OCI-M2 (cell line): ENCODE measurements around the gene SERINC1.

Source experiments
- DNase-seq: peaks from one replicate; lab custom pipeline; 2025; ENCODE audit not compliant: unreplicated experiment; lab: John Stamatoyannopoulos, UW

The SERINC1 gene

DNA sequence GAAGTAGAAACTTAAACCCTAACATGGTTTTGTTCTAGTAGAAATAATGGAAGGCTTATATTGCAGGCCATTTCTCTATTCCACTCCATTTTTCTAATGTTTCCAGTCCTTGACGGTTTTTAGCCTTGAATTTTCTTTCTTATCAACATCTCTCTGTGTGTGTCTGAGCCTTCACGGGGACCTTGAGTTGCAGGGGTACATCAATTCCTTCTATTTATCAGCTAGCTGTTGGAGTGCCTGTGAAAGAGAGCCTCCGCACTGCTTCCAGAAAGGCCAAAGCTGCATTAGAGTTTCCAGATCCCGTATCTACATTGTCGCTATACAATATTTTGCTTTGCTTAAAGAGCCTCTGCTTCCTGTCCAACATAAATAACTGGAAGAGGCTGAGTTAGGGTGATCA lies 77.6 kb downstream of the SERINC1 start:
- no peak for DNase-seq

- no peak for DNase-seq
These were observed 78.2 kb downstream of the SERINC1 start for GRCh38 chr6:122393351-122393896.
